ENCODE data around the gene CDKN2AIP. TPM values are rescaled to one million over a fixed set of nuclear protein-coding genes. Genes with fewer than 3 reads are reported as not detected.

CDKN2AIP gene
- total and polyA plus RNA-seq, 10 donors = 11.6 to 27.9 (median 17.8) TPM

- H3K9me3 ChIP-seq = no peaks in the 10 kb centered on the region
- DNase-seq = no peak
- H3K4me1 ChIP-seq = no peaks in the 10 kb centered on the region
- TF ChIP-seq POLR2AphosphoS5 (IDR thresholded peaks at IDR 0.05) = no peak
- TF ChIP-seq CTCF (IDR thresholded peaks at IDR 0.05 in 8 of 11, conservative IDR thresholded peaks at IDR 0.05 in 3 of 11) = no peak
- no peak for TF ChIP-seq POLR2A (IDR thresholded peaks at IDR 0.05)
- H3K36me3 ChIP-seq = no peaks in the 10 kb centered on the region
- intact Hi-C loops (cut with DNase I; ENCODE audit: low total_unique reads) = no loop called here
- 78 to 94% (median 91%) methylated on average over 7 of the region's 7 CpGs for WGBS, 5 donors
- no peak overlapping the region for H3K4me3 ChIP-seq
- H3K27me3 ChIP-seq (replicated peaks in 1 of 7) = no peaks in the 10 kb centered on the region
- no peak overlapping the region for H3K27ac ChIP-seq
Observed at GRCh38 chr4:183483997-183484396, 39.6 kb downstream of the CDKN2AIP start.

GRCh38 chr4:183485411-183486160, 41.1 kb downstream of the CDKN2AIP start:
- intact Hi-C loops (cut with DNase I; ENCODE audit: low total_unique reads) = no loop called here
- H3K4me3 ChIP-seq = no peak overlapping the region
- H3K9me3 ChIP-seq = no peaks in the 10 kb centered on the region
- WGBS, 5 donors = 81 to 92% (median 88%) methylated on average over 11 of the region's 11 CpGs
- no peaks in the 10 kb centered on the region for H3K27me3 ChIP-seq (replicated peaks in 1 of 7)
- H3K36me3 ChIP-seq = no peaks in the 10 kb centered on the region
- TF ChIP-seq POLR2AphosphoS5 (IDR thresholded peaks at IDR 0.05) (no peak), POLR2A (IDR thresholded peaks at IDR 0.05) (no peak), CTCF (IDR thresholded peaks at IDR 0.05 in 8 of 11, conservative IDR thresholded peaks at IDR 0.05 in 3 of 11) (no peak)
- no peaks in the 10 kb centered on the region for H3K4me1 ChIP-seq
- DNase-seq = no peak
- no peak overlapping the region for H3K27ac ChIP-seq

DNA sequence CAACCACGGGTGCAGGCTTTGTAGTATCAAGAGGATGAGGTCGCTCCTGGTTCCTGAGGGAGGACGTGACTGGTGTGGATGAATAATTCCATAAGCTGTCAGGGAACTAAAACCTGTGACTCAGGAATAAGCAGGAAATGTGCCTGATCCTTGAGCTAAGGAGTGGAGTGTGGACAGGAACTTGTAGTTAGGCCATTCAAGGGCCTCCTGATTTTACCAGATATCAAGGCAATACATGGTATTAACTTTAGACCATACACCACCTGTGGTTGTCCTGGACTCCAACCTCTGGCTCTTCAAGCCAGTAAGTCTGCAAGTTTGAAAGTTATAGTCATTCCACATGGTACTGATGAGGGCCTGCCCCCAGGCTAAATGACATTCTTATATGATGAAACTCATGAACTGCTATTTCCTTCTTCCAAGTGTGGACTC, 48.4 kb downstream of the CDKN2AIP start:
- TF ChIP-seq POLR2A (IDR thresholded peaks at IDR 0.05) (no peak), POLR2AphosphoS5 (IDR thresholded peaks at IDR 0.05) (no peak), CTCF (IDR thresholded peaks at IDR 0.05 in 8 of 11, conservative IDR thresholded peaks at IDR 0.05 in 3 of 11) (no peak)
- Histone ChIP-seq H3K9me3 (peaks cover 0 to 16% (median 13%) of the 10 kb centered on the region in 8 donors), H3K4me1 (no peaks in the 10 kb centered on the region), H3K27ac (no peak overlapping the region), H3K36me3 (peaks cover 0 to 15% (median 0%) of the 10 kb centered on the region in 6 donors), H3K4me3 (no peak overlapping the region), H3K27me3 (replicated peaks in 1 of 7) (no peaks in the 10 kb centered on the region)
- no peak for DNase-seq
- 70 to 84% (median 82%) methylated on average over 3 of the region's 3 CpGs for WGBS, 5 donors
- intact Hi-C loops (cut with DNase I; ENCODE audit: low total_unique reads) = no loop called here

- no peak overlapping the region for H3K4me3 ChIP-seq
- intact Hi-C loops (cut with DNase I; ENCODE audit: low total_unique reads) = no loop called here
- 85 to 94% (median 90%) methylated on average over 3 of the region's 3 CpGs for WGBS, 5 donors
- TF ChIP-seq POLR2AphosphoS5 (IDR thresholded peaks at IDR 0.05) (no peak), POLR2A (IDR thresholded peaks at IDR 0.05) (no peak), CTCF (IDR thresholded peaks at IDR 0.05 in 8 of 11, conservative IDR thresholded peaks at IDR 0.05 in 3 of 11) (no peak)
- peaks cover 0 to 15% (median 0%) of the 10 kb centered on the region in 6 donors for H3K36me3 ChIP-seq
- no peaks in the 10 kb centered on the region for H3K27me3 ChIP-seq (replicated peaks in 1 of 7)
- no peaks in the 10 kb centered on the region for H3K4me1 ChIP-seq
- H3K9me3 ChIP-seq = peaks cover 0 to 16% (median 13%) of the 10 kb centered on the region in 8 donors
- no peak overlapping the region for H3K27ac ChIP-seq
- DNase-seq = no peak
Observed at GRCh38 chr4:183493246-183493645, 48.8 kb downstream of the CDKN2AIP start.

Data from spleen (tissue), 11 donors.